Activated CD4-positive, alpha-beta T cell treated with anti-CD3 and anti-CD28 coated beads for 1 hour (primary cell): ENCODE results near the gene NLRP1.

ENCODE experiments used
- DNase-seq: peaks from one replicate; pipeline ENCODE4 v3.0.0-alpha.2; 2020

NLRP1 gene

DNA sequence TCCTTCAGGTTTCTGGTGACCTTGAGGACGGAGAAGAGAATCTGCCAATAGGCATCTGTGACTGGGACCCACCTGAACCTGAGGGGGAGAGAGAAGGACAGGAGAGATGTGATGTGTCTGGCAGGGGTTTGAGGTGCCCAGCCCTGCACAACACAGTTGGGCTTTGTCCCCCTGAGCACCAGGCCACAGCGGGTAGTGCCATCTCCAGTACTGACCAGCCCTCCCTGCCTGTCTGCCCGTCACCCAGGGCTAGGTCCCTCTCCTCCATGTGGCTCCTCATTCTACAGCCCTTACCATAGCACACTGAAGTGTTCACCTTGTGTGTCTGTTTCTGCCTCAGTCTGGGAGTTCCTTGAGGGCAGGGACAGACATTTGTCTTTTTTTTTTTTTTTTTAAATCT lies 30.8 kb downstream of the NLRP1 start:
- DNase-seq = no peak

DNA sequence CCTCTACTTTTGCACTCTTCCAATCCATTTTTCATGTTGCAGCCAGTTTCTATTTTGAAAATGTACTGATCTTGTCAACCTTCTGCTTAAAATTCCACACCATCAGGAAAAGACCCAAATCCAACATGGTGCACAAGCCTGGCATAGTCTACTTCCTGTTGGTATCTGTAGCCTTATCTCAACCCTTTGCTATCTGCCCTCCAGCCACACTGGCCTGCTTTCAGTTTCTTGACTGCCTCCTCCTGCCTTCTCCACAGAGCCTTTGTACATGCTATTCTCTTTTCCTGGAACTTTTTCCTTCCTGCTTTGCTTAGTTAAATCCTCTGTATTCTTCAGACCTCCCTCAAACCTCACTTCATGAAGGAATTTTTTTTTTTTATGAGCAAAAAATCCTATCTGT lies 31.5 kb downstream of the NLRP1 start:
- DNase-seq = no peak

DNA sequence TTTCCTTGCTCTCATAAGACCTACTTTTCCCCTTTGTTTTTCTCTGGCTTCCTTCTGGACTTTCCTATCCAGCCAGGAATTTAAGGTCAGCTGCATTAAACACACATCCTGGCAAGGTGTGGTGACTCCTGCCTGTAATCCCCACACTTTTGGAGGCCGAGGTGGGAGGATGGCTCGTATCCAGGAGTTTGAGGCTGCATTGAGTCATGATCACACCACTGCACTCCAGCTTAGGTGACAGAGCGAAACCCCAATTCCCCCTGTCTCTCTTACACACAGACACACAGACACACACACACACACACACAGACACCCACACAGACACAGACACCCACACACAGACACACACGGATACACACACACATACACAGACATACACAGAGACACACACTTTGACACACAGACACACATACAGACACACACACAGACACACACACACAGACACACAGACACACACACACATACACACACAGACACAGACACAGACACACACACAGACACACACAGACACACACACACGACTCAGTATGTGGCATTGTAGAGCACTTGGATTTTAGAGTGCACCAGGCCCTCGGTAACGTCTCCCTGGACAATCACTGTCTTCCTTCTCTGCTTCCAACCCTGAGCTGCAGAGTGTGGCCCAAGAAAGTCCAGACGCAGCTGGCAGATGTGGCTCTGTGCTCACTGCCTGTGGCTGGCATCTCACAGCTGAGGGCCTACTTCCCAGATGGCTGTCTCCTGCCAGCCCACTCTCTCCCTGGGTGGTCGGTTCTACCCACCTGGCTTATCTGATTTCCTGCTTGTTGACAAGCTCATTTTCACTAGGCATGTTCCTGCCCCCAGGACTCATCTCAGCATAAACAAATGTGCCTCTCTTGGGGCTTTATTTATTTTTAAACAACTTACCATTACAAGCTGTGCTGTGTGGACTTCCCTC lies 39.0 kb downstream of the NLRP1 start:
- no peak for DNase-seq

DNA sequence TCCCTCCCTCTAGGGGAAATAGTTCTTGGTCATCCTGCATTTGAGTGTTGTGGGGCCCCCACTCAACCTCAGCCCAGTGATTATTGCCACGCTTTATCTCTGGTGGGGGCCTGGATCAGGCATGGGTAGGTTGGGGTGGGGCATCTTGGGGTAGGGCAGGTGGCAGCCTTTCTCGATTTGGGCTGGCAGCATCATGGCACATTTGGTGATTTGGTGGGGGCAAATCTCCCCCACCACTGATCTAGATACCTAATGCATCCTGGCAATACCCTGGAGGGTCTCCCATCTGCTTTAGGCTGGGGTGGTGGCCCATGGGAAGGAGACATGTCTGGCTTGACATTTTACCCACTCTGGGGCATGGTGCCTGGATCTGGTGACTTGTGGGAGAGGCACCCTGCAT lies 40.2 kb downstream of the NLRP1 start:
- no peak for DNase-seq

DNA sequence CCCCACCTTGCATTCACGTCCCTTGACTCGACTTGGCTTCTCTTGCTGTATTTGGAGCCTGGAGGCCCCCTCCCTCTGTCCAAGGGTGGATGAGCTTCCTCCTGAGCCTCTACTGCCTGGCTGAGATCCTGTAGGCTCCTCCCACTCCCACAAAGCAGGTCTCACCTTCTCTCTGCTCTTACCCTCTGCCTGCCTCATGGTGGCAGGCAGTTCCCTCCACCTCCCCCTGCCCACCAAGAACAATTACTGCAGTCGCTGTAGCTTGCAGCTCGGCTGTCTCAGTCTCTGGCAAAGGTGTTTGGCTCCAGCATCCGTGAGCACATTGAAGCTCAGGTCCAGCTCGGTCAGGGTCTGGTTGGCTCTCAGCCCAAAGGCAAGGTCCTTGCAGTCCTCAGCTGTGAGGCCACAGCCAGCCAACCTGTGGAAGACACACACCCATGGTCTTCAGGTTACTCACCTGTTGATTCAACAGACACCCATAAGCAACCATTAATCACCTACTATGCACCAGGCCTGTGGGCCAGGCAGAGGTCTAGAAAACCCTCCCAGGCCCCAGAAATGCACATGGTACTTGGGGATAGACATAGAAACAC lies 42.6 kb downstream of the NLRP1 start:
- DNase-seq = no peak

DNA sequence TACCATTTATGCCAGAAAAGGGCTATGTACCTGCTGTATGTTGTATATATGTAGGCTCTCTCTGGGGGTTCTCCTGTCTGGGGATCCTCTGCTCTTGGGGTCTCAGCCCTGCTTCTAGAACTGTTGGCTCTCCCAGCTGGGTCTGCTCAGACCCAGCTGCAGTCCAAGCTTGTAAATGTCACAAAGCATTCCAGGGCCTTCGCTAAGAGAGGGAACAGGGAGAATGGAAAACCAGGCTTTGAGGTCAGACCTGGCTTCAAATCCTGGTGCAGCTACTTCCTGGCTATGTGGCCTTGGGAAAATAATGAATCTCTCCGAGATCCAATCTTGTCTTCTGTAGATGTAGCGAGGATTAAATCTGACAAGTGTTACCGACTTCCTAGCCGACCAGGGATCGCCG lies 44.0 kb downstream of the NLRP1 start:
- DNase-seq = no peak

DNA sequence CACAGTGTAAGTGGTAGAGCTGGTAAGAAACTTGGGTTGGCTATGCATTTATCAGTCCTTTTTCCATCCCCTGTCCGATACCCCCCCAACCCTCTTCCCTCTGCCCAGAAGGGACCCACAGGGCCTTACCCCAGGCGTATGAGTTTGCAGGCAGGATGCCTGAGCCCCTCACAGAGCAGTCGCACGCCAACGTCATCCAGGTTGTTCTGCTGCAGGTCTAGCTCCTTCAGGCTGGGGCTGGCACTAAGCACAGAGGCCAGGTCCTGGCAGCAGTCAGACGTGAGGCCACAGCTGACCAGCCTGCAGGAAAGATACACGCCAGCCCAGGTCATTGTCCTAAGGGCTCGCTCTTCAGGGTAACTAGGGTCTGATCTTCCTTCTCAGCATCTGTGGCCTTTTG lies 45.0 kb downstream of the NLRP1 start:
- no peak for DNase-seq

DNA sequence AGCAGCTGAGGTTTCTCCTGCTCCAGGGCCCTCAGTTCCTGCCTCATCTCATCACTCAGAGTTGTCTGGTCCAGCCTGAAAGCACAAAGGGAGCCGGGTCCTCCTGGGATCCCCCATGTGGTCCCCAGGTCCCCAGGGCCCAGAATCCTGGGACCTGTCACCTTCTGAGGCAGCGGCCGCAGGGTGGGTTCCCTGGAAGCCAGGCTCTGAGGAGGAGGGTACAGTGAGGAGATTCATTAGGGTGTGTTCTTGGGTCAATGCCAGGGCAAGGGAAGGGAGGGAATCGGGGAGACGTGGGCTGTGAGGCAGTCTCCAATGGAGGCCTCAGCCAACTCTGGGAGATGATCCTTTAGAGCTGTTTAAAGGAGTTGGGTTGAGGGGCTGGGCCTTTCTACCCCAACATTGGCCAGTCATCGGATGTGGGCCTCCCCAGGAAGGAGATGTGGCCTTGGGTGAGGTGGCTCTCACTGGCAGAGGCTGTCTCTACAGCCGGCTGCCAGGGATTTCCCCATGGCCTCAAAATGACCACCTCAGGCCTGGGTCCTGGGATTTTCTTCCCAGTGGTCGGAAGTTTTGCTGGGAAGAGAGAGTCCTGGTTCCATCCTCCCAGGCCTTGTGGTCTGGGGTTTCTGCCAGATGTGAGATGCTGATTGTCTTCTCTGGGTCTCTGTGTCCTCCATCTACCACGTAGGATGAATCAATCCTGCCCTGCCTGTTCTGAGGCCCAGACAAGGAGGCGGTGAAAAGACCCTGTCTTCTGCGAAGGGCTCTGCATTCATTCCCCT lies 47.3 kb downstream of the NLRP1 start:
- no peak for DNase-seq

DNA sequence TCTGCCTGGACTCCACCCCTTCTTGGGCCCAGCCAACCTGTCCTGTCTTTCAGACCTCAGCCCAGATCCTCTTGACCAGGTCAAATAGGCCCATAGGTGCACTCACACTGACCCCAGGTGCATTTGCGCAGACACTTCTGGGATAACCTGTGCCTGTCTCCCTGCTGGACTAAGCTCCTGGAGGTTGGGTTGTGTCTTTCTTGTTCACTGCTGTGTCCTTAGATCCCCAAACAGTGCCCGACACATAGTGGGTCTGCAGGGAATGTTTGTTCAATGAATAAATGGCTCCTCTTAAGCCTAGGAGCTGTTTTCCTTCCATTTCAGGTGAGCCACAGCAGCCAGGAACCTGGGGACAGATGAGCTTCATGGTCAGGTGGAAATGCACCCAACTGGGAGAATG lies 48.9 kb downstream of the NLRP1 start:
- no peak for DNase-seq

DNA sequence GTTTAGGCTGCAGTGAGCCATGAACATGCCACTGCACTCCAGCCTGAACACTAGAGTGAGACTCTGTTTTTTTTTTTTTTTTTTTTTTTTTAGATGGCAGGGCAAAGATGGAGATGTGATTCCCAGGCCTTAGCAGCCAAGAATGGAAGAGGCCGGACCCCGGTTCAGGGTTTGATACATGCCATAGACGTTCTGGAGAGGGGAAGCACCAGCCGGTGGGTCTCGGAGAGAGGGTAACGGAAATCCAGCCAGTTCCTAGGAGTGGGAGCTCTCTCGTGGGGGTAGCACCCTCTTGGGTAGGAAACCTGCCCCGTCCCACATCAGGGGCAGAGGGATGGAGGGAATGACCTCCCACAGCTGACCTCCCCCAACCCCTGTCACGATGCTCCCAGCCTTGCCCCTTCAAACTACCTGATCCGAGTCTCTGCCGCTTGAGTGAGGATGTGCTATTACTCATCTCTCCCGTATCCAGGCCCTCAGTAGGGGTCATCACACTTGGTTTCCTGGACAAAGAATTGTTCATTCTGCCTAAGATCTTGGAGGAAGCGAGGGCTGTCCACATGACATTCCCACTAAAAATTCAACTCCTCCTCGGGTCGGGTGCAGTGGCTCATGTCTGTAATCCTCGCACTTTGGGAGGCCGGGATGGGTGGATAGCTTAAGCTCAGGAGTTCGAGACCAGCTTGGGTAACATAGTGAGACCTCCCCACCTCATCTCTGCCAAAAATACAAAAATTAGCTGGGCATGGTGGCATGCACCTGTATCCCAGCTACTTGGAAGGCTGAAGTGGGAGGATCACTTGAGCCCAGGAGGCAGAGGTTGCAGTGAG lies 50.6 kb downstream of the NLRP1 start:
- no peak for DNase-seq

DNA sequence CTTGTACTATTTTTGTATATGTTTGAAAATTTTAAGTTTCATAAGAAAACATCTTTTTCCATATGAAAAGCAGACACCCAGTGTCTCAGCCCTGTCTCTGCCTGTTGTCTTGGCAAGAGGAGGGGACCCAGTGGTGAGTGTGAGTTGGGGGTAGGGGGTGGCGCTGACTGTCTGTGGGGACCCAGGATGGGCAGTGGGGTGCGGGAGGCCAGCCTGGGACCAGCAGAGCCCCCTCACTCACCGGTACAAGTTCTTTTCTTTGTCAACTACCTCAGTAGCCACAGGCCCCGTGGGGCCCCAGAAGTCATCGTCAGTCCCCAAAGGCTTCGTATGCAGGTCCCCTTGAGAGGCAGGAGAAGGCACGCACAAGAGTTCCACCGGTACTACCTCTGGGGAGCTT lies 51.7 kb downstream of the NLRP1 start:
- no peak for DNase-seq

DNA sequence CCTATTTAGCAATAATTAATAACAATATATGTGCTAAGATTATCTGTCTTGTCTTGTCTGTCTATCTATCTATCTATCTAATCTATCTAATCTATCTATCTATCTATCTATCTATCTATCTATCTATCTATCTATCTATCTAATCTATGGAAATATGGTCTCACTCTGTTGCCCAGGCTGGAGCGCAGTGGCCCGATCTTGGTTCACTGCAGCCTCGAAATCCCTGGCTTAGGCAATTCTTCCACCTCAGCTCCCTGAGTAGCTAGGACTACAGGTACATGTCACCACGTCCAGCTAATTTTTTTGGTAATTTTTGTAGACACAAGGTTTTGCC lies 53.3 kb downstream of the NLRP1 start:
- DNase-seq = no peak

DNA sequence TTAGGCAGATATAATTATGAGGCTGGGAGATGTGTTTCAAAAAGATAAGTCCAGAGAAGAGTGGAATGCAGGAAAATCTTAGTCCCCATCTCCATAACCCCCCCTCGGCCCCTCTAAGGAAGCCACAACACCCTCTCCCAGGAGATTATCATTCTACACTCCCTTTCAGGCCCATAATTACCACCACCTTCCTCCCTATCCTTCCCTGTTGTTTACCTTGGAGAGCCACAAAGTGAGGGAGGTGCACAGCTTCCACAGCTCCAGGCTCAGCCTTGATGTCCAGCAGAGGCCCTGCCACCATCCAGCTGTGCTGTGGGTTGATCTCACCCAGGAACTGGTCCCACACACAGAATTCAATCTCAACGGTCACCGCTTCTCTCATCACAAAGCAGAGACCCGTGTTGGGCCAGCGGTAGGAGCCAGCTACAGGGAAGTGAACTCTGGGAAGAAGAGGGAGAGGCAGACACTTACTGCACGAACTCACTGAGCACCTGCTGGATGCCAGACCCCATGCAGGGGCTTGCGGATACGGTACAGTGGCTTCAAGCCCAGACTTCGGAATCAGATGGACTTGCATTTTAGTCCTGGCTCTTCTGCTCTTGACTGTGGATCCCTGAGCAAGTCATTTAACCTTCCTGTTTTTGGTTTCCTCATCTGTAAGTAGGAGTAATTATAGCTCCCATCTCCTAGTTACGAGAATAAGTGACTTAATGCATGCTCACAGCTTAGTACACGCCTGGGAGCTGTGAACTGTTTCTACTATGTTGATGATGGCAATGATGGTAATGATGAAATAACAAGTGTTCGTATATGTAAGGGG lies 53.8 kb downstream of the NLRP1 start:
- no peak for DNase-seq

DNA sequence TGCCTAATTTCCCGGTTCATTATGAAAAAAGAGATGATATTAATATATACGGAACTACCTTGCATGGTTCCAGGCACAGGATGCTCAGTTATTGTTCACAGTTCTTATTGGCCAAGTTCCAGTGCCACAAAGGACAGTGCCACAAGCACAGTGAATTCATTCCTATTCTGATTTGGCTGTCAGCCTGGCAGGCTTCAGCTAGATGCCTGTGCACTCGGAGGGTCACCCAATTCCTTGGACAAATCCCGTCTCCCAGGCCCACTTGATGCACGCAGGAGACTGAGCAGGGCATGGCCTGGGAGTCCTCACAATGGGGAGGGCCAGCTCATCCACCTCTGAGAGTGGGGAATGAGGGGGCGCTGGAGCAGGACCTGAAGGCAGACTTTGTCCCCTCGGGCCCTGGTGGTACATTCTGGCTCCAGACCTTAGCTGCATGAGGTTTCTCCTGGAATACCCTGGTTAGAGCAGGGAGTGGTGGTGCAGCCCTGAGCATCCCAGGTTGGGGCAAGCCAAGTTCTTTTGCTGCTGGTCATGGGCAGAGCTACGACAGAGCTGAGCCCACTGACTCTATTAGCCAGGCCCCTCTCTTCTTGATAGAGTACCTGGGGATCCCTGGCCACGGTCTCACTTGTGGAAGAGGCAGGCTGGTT lies 56.6 kb downstream of the NLRP1 start:
- DNase-seq = no peak

DNA sequence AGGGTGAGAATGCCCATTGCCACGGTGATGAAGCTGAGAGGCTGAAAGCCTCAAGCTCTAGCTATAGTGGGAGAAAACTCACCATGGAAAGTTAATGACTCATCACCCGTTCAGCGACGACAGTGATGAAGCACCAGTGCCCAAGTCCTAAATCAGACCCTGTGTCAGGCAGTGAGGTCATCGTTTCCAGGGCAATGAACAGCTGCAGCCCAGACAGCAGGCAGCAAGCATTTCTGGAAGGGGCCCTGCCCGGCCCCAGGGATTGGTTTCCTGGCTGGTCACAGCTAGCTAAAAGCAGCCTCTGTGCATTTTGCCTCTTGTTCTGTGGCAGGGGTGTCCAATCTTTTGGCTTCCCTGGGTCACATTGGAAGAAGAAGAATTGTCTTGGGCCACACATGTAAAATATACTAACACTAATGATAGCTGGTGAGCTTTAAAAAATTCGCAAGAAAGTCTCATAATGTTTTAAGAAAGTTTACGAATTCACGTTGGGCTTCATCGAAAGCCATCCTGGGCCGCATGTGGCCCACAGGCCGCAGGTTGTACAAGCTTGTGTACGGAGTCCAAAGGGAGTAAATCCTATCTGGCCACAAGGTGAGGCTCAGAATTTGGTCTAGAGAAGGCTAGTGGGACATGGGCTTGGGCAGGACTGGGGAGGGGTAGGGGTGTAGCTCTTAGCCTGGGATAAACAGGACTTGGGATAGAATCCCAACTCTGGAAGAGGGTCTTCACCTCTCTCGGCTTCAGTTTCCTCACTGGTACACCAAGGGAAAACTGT lies 57.3 kb downstream of the NLRP1 start:
- DNase-seq = peak; percentile 24

DNA sequence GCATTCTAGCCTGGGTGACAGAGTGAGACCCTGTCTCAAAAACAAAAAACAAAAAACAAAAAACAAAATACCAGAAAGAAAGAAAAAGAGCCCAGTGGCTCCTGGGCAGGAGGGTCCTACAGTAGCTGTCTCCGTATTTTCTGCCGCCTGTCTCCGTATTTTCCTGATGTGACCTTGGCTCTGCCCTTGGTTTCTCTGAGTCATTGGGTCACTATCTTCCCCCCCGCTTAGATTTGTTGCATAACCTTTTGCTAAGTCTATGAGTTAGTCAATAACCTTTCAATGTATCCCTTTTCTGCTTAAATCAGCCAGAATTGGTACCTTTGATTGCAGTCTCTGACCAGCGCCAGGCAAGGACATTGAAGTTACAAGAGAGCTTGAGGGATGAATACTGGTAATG lies 61.1 kb downstream of the NLRP1 start:
- no peak for DNase-seq

DNA sequence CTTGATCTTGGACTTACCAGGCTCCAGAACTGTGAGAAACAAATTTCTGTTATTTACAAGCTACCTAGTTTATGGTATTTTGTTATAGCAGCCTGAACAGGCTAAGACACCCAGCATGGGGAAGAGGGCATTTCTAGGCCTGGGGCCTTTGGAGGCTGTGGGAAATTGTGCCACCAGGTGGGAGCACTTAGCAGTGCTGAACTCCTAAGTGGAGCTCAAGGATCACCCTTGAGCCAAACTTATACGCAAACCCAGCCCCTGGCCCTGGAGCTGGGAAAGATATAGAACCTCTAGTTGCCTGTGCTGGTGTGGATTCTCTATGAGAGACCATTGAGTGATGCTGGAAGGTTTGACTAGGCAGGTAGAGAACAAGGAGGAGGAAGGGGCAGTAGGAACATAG lies 61.8 kb downstream of the NLRP1 start:
- DNase-seq = no peak

DNA sequence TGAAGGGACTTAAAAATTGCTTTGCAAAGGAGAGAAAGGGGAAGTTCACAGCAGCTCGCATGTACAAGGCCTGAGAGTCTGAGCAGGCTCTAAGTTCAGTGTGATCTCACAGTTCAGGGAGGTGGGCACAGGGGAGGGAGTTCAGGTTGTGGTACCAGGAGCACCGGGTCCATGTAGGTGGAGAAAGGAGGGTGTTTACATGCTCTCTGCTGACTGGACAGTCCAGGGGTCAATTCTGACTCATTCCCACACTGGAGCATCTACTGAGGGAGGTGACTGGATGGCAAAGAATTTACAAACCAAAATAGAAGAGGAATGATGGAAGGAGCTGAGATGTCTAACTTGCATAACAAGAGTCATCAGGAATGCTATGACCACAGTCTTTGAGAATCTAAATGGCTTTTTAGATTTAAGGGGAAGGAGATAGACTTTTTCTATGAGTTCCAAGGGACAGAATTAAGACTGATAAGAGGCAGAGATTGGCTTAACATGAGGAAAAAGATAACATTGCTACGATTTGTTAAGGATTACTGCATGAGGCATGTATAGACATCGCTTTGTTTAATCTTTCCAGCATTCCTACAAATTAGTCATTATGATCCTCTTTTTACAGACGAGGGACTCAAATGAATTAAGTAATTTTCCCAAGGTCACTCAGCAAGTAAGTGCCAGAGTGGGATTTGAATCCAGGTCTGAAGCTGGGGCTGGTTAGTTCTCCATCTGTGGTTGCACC lies 68.1 kb downstream of the NLRP1 start:
- DNase-seq = no peak

DNA sequence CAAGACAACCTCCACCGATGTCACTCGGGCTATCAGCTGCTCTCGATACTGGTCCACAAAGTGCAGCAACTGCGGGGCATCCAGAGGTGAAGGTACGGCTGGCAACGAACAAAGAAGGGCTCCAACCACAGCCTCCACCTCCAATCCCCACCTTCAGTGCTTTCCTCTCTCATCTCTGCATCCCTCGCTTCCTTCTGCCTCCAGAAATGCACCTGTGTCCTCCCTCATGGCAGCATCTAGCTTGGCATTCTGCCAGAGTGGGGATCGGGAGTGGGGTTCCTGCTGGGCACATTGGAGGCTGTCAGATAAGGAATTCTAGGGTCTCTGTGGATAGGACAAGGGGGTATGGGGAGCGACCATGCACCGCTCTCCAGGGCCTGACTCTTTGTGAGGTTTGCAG lies 69.3 kb downstream of the NLRP1 start:
- no peak for DNase-seq

DNA sequence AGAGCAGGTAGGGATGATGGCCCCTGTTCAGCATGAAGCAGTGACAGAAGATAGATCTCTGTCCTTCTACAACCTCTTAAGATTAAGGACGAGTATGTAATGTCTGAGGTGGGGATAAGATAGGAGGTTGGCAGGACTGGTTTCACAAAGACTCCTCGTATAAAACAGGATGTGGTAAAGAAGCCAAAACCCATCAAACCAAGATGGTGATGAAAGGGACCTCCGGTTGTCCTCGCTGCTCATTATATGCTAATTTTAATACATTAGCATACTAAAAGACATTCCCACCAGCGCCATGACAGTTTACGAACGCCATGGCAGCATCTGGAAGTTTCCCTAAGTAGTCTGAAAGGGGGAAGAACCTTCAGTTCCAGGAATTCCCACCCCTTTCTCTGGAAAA lies 70.7 kb downstream of the NLRP1 start:
- DNase-seq = no peak
